HG03575 (cell line): ENCODE data around the gene GPRIN1.
A peak's percentile ranks its signal among the peaks of the same experiment; 100 is the strongest.

Experiments
- ATAC-seq: cut with Tn5 transposase; IDR thresholded peaks from one replicate; pipeline ENCODE4 v1.9.1; 2021; ENCODE audit not compliant: unreplicated experiment, insufficient number of reproducible peaks, low FRiP score; ENCODE audit errors: extremely low read depth

The GPRIN1 gene

GRCh38 chr5:176609724-176610434 lies at the start of gene GPRIN1:
Gene GPRIN1, minus strand, starts transcription at chr5:176610156. Its CDS starts 10,322 bp downstream, at chr5:176599834.
- no peak for ATAC-seq

- ATAC-seq = no peak
Observed at GRCh38 chr5:176659512-176659839, 49.5 kb upstream of the GPRIN1 start.

- ATAC-seq = no peak
Observed at GRCh38 chr5:176658817-176659511, 49.0 kb upstream of the GPRIN1 start.

GRCh38 chr5:176658007-176658599 lies 48.1 kb upstream of the GPRIN1 start:
- no peak for ATAC-seq

- ATAC-seq = no peak
Observed at GRCh38 chr5:176656467-176656990, 46.6 kb upstream of the GPRIN1 start.

GRCh38 chr5:176654856-176655255 lies 44.9 kb upstream of the GPRIN1 start:
- ATAC-seq = no peak

- no peak for ATAC-seq
Observed at GRCh38 chr5:176653401-176654385, 43.7 kb upstream of the GPRIN1 start.

- ATAC-seq = no peak
Observed at GRCh38 chr5:176652136-176652535, 42.2 kb upstream of the GPRIN1 start.

GRCh38 chr5:176651472-176651980 lies 41.6 kb upstream of the GPRIN1 start:
- no peak for ATAC-seq

GRCh38 chr5:176650354-176650884 lies 40.5 kb upstream of the GPRIN1 start:
- no peak for ATAC-seq

- no peak for ATAC-seq
Observed at GRCh38 chr5:176648474-176649194, 38.7 kb upstream of the GPRIN1 start.

GRCh38 chr5:176647843-176648473 lies 38.0 kb upstream of the GPRIN1 start:
- no peak for ATAC-seq

- ATAC-seq = peak; percentile 70
Observed at GRCh38 chr5:176647030-176647842, 37.3 kb upstream of the GPRIN1 start, which contains the start of gene TSPAN17. Gene TSPAN17, plus strand, starts transcription at chr5:176647484. Its CDS starts 132 bp downstream, at chr5:176647616.

GRCh38 chr5:176646707-176647029 lies 36.7 kb upstream of the GPRIN1 start:
- ATAC-seq = no peak

- no peak for ATAC-seq
Observed at GRCh38 chr5:176646049-176646706, 36.2 kb upstream of the GPRIN1 start.
